NOMO-1 (cell line): ENCODE data around the gene CAPN1.
"Not testable (repeated sequence)": the region's sequence is repeated elsewhere in the genome, so short reads cannot be mapped to it uniquely, and the experiment has no call there.

Source experiments
- DNase-seq, 2 experiments: peaks; one replicate each; lab custom pipeline; 2025; ENCODE audit not compliant: unreplicated experiment in 2 of 2; lab: John Stamatoyannopoulos, UW

CAPN1 gene

DNA sequence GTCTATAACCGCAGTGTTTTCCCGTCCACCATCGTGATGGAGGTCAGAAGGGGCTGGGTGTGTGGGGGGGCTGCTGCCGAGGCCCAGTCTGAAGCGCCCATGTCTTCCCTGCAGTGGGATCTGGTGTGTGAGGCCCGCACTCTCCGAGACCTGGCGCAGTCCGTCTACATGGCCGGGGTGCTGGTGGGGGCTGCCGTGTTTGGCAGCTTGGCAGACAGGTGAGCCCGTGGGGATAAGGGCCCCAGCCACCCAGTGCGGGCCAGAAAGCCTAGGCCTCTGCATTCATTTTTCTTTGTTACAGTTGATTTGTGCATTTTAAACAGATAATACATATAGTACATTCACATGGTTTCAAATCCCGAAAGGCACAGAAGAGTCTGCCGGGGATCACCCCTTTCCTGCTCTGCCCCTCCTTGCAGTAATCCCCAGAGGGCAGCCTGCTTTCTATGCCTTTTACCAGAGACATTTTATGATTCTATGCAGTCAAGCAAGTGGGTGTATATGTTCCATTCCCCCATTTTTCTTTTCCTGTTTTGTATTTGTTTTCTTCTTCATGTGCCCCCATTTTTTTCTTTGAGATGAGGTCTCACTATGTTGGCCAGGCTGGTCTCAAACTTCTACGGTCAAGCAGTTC lies 32.6 kb downstream of the CAPN1 start:
- no peak for DNase-seq

DNA sequence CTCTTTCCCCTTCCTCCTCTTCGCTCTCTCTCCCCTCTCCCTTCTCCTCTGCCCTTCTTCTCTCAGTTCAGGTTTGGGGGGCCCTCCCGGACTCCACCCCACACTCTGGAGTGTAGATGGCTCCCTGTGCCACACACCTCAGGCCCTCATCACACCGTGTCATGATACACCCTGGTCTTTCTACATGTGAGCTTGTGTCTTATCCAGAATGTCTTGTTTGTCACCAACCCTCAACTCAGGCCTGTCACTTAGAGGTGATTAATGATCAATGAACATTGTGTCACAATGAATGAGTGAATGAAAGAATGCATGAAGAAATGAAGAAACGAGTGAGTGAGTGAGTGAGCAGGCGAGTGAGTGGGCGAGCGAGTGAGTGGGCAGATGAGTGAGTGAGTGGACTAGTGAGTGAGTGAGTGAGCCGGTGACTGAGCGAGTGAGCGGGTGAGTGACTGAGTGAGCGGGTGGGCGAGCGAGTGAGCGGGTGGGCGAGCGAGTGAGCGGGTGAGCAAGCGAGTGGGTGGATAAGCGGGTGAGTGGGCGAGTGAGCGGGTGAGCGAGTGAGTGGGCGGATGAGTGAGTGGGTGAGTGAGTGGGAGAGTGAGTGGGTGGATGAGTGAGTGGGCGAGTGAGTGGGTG lies 33.8 kb downstream of the CAPN1 start:
- DNase-seq: no peak

DNA sequence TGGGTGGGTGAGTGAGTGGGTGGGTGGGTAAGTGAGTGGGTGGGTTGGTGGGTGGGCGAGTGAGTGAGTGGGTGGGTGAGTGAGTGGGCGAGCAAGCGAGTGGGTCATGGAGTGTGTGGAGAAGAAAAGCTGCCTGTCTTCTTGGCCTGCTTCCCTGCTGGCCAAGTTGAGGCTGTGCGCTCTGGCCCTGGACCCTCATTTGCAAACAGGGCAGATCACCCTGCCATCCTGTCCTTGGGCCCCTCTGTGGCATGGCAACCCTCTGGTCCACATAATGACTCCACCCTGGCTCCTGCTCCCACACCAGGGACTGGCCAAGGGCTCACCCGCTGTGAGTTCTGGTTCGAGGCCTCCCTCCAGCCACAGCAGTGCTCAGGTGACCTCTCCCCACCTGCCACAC lies 35.1 kb downstream of the CAPN1 start:
- no peak for DNase-seq

DNA sequence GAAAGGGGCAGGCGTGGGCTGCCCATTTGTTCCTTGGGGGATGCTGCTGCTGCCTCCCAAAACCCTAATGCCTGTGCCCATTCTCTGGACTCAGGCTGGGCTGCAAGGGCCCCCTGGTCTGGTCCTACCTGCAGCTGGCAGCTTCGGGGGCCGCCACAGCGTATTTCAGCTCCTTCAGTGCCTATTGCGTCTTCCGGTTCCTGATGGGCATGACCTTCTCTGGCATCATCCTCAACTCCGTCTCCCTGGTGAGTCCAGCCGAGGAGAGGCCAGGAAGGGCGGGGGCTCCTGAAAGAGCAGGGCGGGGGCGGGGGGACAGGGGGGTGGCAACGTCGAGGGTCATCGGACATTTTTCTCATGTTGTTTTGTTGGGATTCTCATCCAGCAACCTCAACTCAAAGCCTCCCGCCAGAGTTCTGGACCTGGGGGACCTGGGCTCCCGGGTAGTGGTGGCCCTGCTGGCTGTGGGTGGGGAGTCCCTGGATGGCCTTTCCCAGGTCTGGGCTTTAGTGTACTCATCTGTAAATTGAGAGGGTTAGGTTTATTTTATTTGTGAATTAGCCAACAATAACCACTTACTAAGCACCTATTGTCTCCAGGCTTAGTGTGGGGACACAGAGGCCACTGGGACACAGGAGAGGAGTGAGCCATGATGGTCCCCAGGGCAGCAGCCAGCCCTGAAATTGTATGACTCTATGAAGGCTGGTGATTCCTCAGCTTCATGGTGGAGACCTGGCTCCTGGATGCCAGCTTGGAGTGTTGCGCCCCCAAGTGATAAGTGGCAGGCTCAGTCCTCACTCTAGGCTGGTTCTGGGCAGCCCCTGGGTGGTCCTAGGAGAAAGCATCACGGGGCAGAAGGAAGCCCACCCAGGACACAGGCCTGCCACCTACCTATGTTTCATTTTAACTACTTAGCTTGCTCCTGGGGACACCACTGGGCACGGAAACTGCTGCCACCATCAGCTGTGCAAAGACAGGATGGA lies 36.0 kb downstream of the CAPN1 start:
- DNase-seq: no peak

DNA sequence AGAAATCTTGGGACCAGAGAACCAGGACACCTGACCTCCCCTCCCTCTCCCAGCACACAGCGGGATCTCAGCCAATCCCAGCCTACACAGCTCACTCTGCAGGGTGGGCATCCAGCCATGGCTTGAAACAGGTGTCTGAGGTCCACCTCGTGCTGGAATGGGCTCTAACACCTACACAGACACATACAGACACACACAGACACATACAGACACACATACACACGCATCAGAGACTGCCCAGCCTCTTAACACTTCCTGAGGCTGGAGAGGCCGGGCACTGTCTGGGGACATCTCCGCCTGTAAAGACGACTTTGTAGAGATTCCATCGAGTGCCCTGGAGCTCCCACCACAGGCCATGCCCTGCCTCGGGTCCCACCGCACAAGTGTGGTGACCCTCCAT lies 36.7 kb downstream of the CAPN1 start:
- DNase-seq: no peak

DNA sequence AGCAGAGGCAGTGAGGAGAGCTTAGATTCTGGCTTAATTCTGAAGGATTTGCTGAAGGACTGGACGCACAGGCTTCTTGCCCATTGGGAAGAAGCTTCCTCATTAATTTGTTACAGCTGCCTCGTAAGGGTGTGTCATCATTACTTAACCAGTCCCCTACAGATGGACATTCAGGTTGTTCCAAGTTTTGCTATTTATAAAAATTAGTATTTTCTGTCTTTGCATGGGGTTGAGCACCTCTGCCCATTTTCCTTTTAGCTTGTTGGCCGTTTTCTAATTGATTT lies 38.1 kb downstream of the CAPN1 start:
- DNase-seq: no peak

DNA sequence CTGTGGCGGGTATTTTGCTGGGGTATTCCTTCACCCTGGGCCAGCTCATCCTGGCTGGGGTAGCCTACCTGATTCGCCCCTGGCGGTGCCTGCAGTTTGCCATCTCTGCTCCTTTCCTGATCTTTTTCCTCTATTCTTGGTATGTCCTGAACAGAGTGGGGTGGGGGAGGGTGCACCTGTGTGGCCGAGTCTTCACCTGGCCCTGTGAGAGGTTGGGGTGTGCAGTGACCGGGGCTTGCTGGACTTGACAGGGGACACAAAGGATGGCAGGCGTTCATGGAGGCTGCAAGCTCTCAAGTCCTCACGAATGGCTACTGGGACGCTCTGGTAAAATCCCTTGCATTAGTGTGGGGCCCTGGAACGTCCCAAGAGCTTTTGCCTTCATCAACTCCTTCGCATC lies 39.3 kb downstream of the CAPN1 start:
- DNase-seq: no peak

DNA sequence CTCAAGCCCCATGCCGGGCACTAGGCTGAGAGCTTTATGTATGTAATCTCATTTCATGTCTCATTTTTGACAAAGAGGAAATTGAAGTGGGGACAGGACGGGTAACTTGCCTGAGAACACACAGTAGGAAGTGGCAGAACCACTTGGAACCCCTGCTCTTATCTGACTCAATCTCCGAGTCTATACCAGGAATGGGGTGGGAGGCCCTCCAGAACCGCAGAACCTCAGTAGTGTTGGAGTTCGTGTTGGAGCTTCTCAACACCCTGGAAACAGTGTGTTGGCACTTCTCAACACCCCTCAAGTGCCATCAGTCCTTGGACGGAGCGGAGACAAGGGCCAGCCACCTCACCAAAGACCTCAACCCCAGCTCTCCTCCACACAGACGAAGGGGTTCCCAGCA lies 41.3 kb downstream of the CAPN1 start:
- DNase-seq: no peak

DNA sequence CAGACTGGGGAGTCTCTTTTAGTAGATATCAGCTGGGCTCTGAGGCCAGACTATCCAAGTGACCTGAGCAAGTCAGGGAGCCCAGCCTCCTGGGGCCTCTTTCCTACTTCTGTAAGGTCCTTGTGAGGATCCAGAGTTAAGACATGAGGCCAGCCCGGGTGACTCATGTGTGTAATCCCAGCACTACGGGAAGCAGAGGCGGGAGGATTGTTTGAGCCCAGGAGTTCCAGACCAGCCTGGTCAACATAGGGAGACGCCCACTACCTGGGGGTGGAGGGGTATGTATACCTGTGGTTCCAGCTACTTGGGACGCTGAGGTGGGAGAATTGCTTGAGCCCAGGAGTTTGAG lies 43.2 kb downstream of the CAPN1 start:
- no peak for DNase-seq

DNA sequence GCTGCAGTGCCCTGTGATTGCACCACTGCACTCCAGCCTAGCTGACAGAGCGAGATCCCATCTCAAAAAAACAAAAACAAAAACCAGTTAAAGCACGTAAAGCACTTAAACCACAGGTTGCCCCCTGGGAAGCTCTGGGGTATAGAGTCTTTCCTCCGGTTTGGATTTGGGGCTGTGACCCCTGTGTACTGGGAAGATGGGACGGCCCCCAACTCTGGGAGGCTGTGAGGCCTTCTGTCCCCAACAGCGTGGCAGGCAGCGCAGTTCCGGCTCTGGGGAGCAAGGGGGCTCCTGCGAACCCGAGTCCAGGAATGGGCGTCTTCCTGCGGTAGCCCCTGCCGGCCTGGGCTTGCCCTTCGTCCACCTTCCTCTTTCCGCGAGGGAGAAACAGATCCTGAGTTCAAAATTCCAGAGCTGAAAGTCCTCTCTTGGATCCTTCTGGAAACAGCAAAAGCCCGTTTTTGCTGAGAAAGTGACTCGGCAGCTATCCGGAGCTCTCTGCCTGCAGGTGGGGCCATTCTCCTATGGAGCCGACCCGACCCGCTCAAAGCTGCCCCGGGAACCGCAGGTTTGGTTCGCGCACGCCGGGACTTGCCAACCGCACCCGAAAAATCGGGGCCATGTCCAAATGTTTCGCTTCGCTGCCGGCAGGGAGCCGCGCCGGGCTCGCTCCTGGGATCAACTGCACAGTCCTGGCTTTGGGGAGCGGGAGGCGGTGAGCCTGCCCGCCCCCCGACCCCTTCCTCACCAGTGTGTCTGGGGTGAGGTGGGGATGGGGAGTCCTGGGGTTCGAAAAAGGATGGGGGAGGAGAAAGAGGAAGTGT lies 43.8 kb downstream of the CAPN1 start:
- peak; percentile 53 to 61 for DNase-seq

DNA sequence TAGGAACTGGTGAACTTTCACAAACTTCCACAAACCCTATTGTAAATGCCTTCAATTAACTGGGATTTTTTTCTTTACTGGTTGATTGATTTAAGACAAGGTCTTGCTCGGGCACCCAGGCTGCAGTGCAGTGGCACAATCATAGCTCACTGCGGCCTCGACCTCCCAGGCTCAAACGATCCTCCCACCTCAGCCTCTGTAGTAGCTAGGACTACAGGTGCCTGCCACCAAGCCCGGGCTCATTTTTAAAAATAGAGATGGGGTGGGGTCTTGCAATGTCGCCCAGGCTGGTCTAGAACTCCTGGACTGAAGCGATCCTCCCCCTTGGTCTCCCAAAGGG lies 44.3 kb downstream of the CAPN1 start:
- no peak for DNase-seq

DNA sequence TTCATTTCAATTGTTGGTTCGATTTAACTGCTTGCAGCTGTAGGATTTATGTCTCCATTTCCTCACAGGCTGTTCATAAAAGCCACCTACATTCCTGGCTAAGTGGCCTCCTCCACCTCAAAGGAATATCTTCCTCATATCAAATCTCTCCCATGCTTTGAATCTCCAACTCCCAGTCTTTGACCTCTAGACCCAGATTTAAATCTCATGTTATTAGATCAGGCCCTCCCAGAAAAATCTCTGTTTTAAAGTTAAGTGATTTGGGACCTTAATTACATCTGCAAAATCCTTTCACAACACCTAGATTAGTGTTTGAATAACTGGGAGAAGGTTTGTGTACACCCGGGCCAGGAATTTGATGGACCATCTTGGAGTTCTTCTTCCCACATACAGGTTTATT lies 46.2 kb downstream of the CAPN1 start:
- no peak for DNase-seq

DNA sequence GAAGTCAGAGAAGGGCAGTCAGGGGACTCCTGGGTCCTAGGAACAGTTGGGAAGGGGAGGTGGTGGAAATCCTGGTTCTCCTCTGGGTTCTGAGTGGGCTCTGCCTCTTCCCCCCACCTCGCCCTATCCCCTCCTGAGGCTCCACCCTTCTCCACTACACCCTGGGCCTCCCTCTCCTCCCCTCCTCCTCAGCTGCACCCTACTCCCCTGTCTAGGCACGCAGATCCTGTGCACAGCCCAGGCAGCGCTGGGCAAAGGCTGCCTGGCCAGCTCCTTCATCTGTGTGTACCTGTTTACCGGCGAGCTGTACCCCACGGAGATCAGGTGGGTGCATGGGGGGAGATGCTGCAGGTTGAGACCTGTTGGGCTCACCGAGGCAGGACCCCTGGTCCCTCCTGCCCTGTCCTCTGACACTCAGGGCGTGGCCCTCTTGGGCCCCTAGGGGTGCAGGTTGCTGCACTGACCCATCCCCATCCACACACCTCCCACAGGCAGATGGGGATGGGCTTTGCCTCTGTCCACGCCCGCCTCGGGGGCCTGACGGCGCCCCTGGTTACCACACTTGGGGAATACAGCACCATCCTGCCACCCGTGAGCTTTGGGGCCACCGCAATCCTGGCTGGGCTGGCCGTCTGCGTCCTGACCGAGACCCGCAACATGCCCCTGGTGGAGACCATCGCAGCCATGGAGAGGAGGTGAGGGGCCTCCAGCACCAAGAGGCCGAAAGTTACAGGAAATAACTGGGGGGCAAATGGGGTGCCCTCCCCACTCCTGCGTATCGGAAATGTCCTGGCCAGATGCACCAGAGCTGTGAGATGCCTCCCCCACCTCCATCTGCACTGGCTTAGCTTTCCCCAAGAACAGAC lies 54.7 kb downstream of the CAPN1 start:
- DNase-seq: no peak

DNA sequence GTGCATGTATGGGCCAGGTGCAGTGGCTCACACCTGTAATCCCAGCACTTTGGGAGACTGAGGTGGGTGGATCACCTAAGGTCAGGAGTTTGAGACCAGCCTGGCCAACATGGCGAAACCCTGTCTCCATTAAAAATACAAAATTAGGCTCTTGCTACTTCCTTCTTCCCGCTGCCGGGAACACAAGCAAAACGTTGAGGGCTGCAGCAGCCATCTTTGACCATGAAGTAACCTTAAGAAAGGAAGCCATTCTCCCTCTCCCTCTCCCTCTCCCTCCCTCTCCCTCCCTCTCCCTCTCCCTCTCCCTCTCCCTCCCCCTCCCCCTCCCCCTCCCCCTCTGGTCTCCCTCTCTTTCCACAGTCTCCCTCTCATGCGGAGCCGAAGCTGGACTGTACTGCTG lies 56.6 kb downstream of the CAPN1 start:
- not testable (repeated sequence) for DNase-seq

DNA sequence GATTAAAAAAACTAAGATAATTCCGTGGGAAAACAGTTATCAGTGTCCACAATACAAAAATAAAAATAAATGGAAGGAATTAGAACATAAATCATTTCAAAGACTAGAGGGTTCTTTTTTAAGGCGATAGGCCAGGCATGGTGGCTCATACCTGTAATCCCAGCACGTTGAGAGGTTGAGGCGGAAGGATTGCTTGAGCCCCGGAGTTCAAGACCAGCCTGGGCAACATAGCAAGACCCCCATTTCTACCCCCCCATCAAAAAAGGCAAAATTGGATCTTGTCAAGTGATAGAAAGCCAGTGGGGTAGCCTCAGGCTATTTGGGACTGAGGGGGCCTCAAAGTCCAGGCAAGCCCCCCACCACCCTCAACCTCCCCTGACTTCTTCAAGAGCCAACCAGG lies 59.4 kb downstream of the CAPN1 start:
- no peak for DNase-seq

DNA sequence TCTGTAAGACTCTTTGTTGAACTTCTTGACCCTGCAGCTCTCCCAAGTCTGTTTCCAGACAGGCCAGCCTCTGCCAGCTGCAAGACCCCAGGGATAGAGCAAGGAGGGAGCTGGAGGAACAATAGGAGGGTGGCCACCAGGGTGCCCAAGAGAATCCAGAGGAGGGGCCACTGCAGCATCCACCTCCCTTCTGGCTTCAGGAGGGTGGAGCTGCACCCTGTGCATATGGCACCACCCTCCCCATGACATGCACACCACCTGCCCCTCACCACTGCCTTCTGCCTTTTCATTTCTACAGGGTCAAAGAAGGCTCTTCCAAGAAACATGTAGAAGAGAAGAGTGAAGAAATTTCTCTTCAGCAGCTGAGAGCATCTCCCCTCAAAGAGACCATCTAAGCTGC lies 60.0 kb downstream of the CAPN1 start:
- no peak for DNase-seq

DNA sequence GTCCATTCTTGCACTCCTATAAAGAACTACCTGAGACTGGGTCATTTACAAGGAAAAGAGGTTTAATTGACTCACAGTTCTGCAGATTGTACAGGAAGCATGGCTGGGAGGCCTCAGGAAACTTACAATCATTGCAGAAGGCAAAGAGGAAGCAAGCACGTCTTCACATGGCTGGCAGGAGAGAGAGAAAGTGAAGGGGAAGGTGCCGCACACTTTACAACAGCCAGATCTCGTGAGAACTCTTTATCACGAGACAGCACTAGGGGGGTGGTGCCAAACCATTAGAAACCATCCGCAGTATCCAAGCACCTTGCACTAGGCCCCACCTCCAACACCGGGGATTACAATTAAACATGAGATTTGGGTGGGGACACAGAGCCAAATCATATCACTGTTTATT lies 60.7 kb downstream of the CAPN1 start:
- no peak for DNase-seq

DNA sequence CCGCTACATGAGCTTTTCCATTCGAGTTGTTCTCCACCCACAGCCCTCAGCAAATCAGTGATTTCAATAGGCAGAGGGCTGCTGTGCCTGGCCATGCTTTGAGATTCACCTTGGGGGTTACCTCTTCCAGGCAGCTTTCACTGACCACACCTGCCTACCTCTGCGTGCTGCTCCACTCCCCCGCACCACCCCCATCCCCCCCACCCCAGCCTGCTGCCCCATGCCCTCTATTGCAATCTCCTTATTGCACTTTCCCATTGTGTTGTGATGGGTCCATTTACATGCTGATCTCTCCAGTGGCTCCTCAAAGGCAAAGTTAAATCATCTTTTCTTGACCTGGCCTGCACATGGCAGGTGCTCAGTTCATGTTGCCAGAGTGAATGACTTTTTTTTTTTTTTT lies 62.1 kb downstream of the CAPN1 start:
- DNase-seq: no peak

DNA sequence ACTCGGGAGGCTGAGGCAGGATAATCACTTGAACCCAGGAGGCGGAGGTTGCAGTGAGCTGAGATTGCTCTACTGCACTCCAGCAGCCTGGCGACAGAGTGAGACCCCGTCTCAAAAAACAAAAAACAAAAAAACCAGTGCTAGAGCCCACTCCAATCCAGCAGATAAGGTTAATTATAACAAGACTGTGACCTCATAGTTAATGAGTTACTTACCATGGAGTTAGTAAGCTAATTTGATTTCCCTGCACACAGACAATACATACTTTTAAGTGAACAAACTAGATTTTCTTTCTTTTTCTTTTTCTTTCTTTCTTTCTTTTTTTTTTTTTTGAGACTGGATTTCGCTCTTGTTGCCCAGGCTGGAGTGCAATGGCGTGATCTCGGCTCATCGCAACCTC lies 63.3 kb downstream of the CAPN1 start:
- DNase-seq: not testable (repeated sequence)

DNA sequence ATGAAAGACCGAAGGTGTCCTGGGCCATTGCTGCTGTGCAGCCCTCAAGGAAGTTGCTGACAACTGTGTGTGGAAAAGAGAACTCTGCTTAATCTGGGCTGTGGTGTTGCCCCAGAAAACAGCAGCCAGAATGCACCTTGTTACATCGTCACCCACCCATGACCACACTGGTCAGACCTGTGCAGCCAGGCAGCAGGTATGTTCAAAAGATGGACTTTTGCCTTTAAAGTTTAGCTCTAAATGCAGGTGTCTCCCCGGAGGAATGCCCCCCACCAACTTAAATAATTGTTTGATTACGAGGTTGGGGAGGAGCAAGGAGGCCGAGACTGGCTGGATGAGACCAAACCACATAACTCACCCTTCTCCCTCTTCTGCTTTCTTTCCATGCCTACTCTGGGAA lies 64.8 kb downstream of the CAPN1 start:
- no peak for DNase-seq
